ES-I3 (cell line): ENCODE measurements around the gene FOSB.

ENCODE experiments used
- H3K36me3 ChIP-seq: 2 replicates; pipeline ENCODE4 v1.6.1; 2013; ENCODE audit warnings: mild to moderate bottlenecking, low read length, control low read depth, moderate library complexity; ENCODE audit not compliant: insufficient read depth
- H3K4me1 ChIP-seq: 2 replicates; pipeline ENCODE4 v1.6.1; 2013; ENCODE audit warnings: mild to moderate bottlenecking, control low read depth, low read length; ENCODE audit not compliant: insufficient read depth
- H3K9ac ChIP-seq: 2 replicates; pipeline ENCODE4 v1.6.1; 2013; ENCODE audit warnings: low read depth, mild to moderate bottlenecking, low read length, moderate library complexity
- H3K9me3 ChIP-seq: 2 replicates; pipeline ENCODE4 v1.6.1; 2013; ENCODE audit warnings: mild to moderate bottlenecking, low read length, moderate library complexity; ENCODE audit not compliant: control insufficient read depth, insufficient read depth

FOSB gene

DNA sequence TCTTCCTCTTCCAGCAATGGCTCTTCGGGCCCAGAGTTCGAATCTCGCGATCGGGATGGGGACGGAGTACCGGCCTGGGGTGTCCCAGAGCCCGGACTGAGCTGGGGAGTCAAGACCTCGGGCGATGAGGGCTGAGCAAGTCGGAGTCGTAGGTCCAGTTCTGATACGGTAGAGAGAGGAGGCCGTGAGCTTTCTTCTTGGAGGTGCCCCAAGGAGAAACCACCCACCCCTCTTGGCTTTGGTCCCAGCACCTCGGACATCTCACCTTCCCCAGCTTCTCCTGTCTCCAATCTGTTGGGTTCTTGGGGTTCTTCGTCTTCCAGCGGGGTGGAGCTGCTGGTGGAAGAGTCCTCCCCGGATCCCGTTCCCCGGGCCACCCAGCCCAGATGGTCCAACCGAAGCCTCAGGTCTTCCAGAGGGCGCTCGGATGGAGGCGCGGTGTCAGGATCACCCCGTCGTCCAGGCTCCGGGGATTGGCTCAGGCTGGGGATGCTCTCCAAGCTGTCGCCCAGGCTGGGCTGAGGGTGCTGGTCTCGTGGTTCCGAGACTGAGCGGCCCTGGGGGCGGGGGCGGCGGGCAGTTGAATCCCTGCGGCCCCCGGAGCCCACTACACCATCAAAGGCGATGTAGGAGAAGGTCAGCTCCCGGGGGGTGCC lies 26.6 kb downstream of the FOSB start:
- no peaks in the 10 kb centered on the region; the same call in 1 of the 2 replicates for H3K4me1 ChIP-seq
- no peaks in the 10 kb centered on the region for H3K36me3 ChIP-seq
- no peaks in the 10 kb centered on the region for H3K9me3 ChIP-seq
- no peak overlapping the region for H3K9ac ChIP-seq

- no peak overlapping the region for H3K9ac ChIP-seq
- H3K36me3 ChIP-seq, result no peaks in the 10 kb centered on the region
- H3K9me3 ChIP-seq, result no peaks in the 10 kb centered on the region
- H3K4me1 ChIP-seq, result no peaks in the 10 kb centered on the region; the same call in 1 of the 2 replicates
Observed at GRCh38 chr19:45495178-45495577, 27.4 kb downstream of the FOSB start.

DNA sequence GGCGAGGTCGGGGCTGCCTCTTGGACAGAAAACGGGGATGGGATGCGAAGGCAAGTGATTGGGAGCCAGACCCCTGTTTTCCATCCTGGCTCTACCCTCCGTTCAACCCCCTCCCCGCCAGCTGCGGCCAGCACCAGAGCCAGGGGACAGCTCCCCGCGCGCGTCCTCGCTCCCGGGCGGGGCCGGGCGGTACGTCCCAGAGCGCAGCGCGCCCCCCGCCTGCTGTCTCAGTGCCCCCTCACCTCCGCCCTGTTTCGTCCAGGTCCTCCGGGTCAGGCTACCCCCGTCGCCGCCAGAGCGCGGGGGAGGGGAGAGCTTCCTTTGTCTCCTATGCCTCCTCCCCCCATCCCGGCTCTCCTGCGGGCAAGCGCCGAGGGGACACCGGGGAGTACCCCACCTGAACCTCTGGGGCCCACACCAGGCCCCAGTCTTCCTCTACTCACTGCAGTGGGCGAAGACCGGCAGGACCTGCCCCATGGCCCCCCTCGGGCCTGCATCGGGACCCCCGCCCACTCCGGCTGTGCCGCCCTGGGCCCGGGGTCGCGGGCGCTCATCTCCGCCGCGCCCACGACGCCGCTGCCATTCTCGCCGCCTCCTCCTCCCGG lies 28.7 kb downstream of the FOSB start:
- H3K4me1 ChIP-seq, result peaks cover 7% of the 10 kb centered on the region; the same call in 1 of the 2 replicates
- peak overlapping the region; percentile 83 for H3K9ac ChIP-seq
- no peaks in the 10 kb centered on the region for H3K36me3 ChIP-seq
- no peaks in the 10 kb centered on the region for H3K9me3 ChIP-seq

DNA sequence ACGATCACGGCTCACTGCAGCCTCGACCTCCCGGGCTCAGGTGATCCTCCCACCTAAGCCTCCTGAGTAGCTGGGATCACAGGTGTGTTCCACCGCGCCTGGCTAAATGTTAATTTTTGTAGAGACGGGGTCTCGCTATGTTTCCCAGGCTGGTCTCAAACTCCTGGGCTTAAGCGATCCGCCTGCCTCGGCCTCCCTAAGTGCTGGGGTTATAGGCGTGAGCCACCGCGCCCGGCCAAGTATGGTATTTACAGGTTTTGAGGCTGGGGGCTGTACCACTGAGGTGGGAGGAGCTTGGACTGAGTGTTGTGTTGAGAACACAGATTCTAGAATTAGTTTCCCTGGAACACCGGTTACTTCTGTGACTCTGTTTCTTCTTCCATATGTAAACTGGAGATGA lies 30.0 kb downstream of the FOSB start:
- no peaks in the 10 kb centered on the region for H3K36me3 ChIP-seq
- peaks cover 10% of the 10 kb centered on the region; the same call in 1 of the 2 replicates for H3K4me1 ChIP-seq
- H3K9me3 ChIP-seq, result no peaks in the 10 kb centered on the region
- H3K9ac ChIP-seq, result peak overlapping the region; percentile 59; the same call in 1 of the 2 replicates

- H3K9ac ChIP-seq, result peak within 1 kb of the TSS; percentile 82
Observed at GRCh38 chr19:45498411-45499195, 30.8 kb downstream of the FOSB start, which contains the start of gene PPM1N. PPM1N (plus strand) TSS chr19:45498443; CDS start chr19:45498473, 30 bp downstream.

GRCh38 chr19:45499196-45500180 lies 31.7 kb downstream of the FOSB start:
- peak overlapping the region; percentile 59; the same call in 1 of the 2 replicates for H3K9ac ChIP-seq
- H3K36me3 ChIP-seq, result no peaks in the 10 kb centered on the region
- H3K4me1 ChIP-seq, result peaks cover 10% of the 10 kb centered on the region; the same call in 1 of the 2 replicates
- H3K9me3 ChIP-seq, result no peaks in the 10 kb centered on the region

More at GRCh38 chr19:45498411-45499195, 30.8 kb downstream of the FOSB start, which contains the start of gene PPM1N:
- Histone ChIP-seq H3K9me3 (no peaks in the 10 kb centered on the region), H3K4me1 (peaks cover 10% of the 10 kb centered on the region; the same call in 1 of the 2 replicates), H3K36me3 (no peaks in the 10 kb centered on the region)

- peaks cover 18% of the 10 kb centered on the region for H3K4me1 ChIP-seq
- no peaks in the 10 kb centered on the region for H3K9me3 ChIP-seq
- H3K9ac ChIP-seq, result no peak overlapping the region
- H3K36me3 ChIP-seq, result no peaks in the 10 kb centered on the region
Observed at GRCh38 chr19:45500918-45501729, 33.3 kb downstream of the FOSB start.

GRCh38 chr19:45501730-45502014 lies 33.9 kb downstream of the FOSB start:
- no peak overlapping the region for H3K9ac ChIP-seq
- no peaks in the 10 kb centered on the region for H3K36me3 ChIP-seq
- no peaks in the 10 kb centered on the region for H3K9me3 ChIP-seq
- H3K4me1 ChIP-seq, result peaks cover 19% of the 10 kb centered on the region

GRCh38 chr19:45502111-45502510 lies 34.3 kb downstream of the FOSB start:
- Histone ChIP-seq H3K9me3 (no peaks in the 10 kb centered on the region), H3K4me1 (peaks cover 19% of the 10 kb centered on the region), H3K9ac (no peak overlapping the region), H3K36me3 (no peaks in the 10 kb centered on the region)

DNA sequence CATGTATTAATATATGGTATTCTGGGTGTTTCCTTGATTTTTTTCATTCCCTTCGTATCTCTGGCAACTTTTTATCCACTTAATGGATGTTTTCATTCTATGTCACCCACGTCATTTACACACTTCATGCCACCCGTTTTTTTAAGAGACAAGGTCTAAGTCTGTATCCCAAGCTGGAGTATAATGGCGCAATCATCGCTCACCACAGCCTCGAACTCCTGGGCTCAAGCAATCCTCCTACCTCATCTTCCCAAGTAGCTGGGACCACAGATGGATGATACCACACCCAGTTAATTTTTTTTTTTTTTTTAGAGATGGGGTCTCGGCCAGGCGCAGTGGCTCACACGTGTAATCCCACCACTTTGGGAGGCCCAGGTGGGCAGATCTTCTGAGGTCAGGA lies 36.1 kb downstream of the FOSB start:
- Histone ChIP-seq H3K9me3 (no peaks in the 10 kb centered on the region), H3K4me1 (peaks cover 19% of the 10 kb centered on the region), H3K9ac (no peak overlapping the region), H3K36me3 (no peaks in the 10 kb centered on the region)

DNA sequence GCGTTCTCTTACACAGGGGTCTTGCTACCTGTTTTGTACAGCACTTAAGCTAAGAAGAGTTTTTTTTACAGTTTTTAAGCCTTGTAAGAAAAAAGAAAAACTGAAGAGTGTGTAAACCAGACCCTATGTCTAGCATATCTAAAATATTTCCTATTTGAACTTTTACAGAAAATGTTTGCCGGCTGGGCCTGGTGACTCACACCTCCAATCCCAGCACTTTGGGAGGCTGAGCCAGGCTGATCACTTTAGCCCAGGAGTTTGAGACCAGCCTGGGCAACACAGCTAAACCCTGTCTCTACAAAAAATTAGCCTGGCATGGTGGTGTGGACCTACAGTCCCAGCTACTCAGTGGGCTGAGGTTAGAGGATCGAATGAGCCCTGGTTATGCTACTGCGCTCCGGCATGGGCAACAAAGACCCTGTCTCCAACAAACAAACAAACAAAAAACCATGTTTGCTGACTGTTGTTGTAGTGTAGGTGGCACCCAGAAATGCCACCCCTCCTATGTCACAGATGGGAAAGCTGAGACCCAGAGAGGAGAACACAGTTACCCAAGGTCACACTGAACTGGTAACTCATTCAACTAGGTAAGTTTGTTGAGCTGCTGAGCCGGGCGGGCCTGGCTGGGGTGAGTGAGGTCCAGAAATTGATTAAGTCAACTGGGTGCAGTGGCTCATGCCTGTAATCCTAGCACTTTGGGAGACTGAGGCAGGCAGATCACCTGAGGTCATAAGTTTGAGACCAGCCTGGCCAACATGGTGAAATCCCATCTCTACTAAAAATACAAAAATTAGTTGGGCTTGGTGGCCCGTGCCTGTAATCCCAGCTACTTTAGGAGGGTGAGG lies 37.6 kb downstream of the FOSB start:
- Histone ChIP-seq H3K9ac (no peak overlapping the region), H3K4me1 (peaks cover 26% of the 10 kb centered on the region), H3K36me3 (no peaks in the 10 kb centered on the region), H3K9me3 (no peaks in the 10 kb centered on the region)

DNA sequence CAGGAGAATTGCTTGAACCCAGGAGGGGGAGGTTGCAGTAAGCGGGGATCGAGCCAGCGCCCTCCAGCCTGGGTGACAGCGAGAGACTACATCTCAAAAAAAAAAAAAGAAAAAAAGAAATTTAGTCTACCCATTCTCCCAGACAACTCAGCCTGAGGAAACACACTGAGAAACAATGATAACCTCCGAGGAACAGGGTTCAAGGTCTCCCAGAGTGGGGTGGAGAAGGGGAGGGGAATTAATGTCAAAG lies 38.1 kb downstream of the FOSB start:
- Histone ChIP-seq H3K4me1 (peaks cover 24% of the 10 kb centered on the region), H3K36me3 (no peaks in the 10 kb centered on the region), H3K9ac (peak overlapping the region; percentile 46; the same call in 1 of the 2 replicates), H3K9me3 (no peaks in the 10 kb centered on the region)
